ENCODE results near the gene EP400.
"Not testable (repeated sequence)": the region's sequence is repeated elsewhere in the genome, so short reads cannot be mapped to it uniquely, and the experiment has no call there.

Gene EP400

GRCh38 chr12:131928711-131929580 is 20.8 kb upstream of the EP400 start, which contains the start of gene PUS1:
TSS of gene PUS1 (plus strand) at chr12:131929276. CDS start at chr12:131929723, 447 bp downstream.
- DNase-seq: peak; percentile 89

DNA sequence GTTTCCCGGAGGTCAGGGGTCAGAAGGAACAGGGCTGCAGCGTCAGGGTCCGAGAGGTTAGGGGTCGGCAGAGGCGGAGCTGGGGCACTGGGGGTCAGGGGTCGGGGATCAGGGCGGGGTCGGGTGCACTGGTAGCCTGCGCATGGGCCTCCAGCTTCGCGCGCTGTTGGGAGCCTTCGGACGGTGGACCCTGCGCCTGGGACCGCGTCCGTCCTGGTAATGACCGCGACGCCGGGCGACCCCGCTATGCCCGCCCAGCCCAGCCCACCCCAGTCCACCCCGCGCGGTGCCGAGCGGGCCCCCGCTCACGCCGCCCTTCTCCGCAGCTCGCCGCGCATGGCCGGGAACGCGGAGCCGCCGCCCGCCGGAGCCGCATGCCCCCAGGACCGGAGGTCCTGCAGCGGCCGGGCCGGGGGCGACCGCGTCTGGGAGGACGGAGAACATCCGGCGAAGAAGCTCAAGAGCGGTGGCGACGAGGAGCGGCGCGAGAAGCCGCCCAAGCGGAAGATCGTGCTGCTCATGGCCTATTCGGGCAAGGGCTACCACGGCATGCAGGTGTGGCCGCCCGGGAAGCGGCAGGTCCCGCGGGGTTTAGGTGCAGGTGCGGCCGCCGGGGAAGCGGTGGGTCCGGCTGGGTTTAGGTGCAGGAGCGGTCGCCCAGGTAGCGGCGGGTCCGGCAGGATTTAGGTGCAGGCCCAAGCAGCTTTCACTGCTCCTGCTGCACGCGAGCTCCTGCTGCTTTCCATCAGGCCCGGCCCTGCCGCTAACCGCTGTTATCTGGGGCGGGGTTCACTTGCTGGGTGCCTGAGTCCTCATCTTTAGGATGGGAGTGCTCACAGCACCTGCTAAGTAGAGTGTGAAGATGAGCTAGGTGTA is 19.9 kb upstream of the EP400 start:
- no peak for DNase-seq

DNA sequence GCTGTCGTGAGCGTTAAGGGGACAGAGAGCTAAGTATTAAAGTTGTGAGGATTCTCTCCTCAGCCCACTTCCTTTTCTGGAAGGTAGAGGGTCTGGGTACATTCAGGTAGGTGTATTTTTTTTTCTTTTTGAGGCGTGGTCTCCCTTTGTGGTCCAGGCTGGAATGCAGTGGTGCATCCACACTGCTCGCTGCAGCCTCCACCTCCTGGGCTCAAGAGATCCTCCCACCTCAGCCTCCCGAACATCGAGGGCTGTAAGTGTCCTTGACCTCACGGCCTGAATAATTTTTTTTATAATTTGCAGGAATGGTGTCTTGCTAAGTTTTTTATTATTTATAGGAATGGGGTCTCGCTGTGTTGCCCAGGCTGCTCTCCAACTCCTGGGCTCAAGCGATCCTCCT is 19.2 kb upstream of the EP400 start:
- DNase-seq: no peak

- DNase-seq: no peak
Measured at GRCh38 chr12:131933387-131933786, 16.4 kb upstream of the EP400 start.

- DNase-seq: no peak
Measured at GRCh38 chr12:131934535-131934934, 15.2 kb upstream of the EP400 start.

GRCh38 chr12:131938082-131938481 is 11.7 kb upstream of the EP400 start:
- DNase-seq: no peak

DNA sequence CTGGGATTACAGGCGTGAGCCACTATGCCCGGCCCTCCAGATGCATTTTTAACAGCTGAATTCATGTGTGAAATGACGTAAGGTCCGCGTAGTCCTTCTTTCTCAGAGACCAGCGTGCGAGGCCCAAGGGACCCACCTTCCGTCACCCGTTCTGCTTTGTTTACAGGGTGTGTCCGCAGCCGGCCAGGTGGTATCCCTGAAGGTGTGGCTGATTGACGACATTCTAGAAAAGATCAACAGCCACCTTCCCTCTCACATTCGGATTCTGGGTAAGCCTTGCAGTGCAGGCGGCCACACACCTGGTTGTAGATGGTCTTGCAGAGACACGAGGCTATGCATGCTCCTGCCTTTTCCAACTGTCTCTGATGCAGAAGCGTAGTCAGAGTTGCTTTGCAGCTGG is 10.7 kb upstream of the EP400 start:
- no peak for DNase-seq

- no peak for DNase-seq
Measured at GRCh38 chr12:131940141-131940547, 9.6 kb upstream of the EP400 start.

DNA sequence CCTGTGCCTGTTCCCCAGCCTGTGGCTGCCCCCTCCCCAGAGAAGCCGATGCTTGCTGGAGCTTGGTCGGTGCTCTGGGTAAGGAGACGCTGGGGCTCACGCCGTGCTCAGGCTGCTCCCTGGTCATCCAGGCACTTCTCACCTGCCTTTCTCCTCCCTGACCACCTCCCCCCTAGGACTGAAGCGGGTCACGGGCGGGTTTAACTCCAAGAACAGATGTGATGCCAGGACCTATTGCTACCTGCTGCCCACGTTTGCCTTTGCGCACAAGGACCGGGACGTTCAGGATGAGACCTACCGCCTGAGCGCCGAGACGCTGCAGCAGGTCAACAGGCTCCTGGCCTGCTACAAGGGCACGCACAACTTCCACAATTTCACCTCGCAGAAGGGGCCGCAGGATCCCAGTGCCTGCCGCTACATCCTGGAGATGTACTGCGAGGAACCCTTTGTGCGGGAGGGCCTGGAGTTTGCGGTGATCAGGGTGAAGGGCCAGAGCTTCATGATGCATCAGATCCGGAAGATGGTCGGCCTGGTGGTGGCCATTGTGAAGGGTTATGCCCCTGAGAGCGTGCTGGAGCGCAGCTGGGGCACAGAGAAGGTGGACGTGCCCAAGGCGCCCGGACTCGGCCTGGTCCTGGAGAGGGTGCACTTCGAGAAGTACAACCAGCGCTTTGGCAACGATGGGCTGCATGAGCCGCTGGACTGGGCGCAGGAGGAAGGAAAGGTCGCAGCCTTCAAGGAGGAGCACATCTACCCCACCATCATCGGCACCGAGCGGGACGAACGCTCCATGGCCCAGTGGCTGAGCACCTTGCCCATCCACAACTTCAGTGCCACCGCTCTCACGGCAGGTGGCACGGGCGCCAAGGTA is 8.4 kb upstream of the EP400 start:
- DNase-seq: no peak

- no peak for DNase-seq
Measured at GRCh38 chr12:131941987-131942341, 7.8 kb upstream of the EP400 start.

GRCh38 chr12:131942671-131943070 is 7.1 kb upstream of the EP400 start:
- DNase-seq: no peak

GRCh38 chr12:131943389-131943788 is 6.4 kb upstream of the EP400 start:
- DNase-seq: no peak

GRCh38 chr12:131943876-131944275 is 5.9 kb upstream of the EP400 start:
- DNase-seq: no peak

- no peak for DNase-seq
Measured at GRCh38 chr12:131944601-131945251, 5.0 kb upstream of the EP400 start.

DNA sequence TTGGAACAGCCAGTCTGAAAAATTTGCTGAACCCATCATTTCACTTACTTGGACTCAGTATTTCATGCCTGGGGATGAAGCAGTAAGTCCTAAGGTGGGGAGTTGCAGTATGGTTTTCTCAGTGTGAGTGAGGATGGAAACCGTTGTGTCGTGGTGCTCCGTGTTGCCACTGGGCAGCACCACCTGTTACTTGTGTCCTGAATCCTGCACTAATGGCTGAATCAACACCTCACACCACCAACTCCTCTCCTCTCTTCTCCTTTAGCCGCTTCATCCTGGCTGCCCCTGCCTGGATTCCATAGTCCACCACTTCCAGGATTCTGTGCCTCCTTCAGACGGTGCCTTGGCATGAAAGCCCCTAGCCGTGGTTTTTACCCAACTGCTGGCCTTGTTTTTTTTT is 3.0 kb upstream of the EP400 start:
- no peak for DNase-seq

DNA sequence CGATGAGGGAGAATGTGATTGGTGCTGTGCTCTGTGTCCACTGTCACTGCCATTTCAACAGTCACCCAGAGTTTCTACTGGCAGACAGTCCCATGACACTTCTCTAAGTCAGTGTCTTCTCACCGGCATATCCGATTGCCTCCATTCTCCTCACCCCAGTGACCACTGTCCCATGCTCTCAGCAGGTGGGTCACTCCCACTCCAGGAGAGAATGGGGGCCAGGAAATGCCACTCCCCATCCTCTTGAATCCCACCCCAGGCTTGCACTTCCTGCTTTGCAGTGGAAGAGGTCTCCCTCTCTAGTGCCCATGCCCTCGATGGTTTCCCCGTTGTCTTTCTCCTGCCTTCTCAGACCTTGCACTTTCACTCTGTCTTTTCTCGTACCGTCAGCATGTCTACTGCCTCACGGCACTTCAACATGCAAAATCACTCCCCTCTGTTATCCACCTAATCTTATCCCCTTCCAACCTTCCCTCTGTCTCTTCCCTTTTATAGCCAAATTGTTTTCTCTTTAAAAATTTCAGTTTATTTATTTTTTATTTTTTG is 2.2 kb upstream of the EP400 start:
- no peak for DNase-seq

DNA sequence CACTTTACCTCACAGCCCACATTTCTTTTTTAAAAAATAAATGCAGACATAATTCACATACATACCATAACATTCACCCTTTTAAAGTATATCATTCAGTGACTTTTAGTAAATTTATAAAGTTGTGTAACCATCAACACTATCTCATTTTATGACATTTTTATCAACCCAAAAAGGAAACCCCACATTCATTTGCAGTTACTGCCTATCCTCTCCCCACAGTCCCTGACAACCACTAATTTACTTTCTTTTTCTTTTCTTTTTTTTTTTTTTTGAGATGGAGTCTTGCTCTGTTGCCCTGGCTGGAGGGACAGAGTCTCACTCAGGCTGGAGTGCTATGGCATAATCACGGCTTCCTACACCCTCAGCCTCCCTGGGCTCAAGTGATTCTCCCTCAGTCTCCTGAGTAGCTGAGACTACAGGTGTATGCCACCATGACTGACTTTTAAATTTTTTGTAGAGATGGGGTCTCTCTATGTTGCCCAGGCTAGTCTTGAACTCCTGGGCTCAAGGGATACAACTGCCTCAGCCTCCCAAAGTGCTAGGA is 1.5 kb upstream of the EP400 start:
- DNase-seq: no peak

DNA sequence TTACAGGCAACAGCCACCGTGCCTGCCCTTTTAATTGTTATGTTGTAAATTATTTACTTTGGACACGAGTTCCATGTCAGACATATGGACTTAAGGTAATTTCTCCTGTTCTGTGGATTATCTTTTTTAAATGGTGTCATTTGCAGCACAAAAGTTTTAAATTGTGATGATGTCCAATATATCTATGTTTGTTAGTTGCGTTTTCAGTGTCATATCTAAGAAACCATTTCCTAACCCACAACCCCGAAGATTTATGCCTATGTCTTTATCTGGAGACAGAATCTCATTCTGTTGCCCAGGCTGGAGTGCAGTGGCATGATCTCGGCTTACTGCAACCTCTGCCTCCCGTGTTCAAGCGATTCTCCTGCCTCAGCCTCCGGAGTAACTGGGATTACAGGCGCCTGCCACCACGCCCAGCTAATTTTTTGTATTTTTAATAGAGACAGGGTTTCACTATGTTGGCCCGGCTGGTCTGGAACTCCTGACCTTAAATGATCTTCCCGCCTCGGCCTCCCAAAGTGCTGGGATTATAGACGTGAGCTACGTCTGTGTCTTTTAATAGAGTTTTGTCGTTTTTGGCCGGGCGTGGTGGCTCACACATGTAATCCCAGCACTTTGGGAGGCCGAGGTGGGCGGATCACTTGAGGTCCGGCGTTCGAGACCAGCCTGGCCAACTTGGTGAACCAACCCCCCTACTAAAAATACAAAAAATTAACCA is 870 bp upstream of the EP400 start:
- DNase-seq: not testable (repeated sequence)

DNA sequence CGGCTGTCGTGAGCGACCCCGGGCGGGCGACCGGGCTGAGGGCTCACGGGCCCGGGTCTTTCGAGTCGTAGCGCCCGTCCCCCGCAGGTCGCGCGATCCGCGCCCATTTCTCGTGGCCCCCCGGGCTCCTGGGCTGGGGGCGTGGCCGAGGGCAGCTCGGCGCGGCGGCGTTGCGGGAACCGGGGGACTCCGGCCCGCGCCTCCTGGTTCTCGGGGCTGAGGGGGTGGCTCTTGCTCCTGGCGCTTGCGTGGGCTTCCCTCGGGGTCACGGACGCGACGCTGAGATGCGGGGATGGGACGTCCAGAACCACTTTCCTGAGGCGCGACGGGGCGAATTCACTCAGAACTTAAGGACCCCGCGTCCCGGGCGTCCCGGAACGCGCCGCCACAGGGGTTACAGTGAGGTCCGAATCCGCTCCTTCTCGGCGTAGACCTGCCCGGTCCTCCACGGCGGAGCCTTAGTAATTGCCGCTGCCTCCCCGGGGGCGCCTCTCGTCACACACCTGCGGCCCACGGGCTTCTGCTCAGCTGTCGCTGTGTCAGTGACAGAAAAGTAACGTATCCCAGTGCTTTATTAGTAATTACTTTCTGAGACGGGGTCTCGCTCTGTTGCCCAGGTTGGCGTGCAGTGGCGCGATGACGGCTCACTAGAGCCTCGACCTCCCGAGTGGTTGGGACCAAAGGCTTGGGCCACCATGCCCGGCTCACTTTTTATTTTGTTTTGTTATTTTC is 606 bp downstream of the EP400 start:
- no peak for DNase-seq

GRCh38 chr12:131953810-131954209 is 4.1 kb downstream of the EP400 start:
- DNase-seq: not testable (repeated sequence)

All from NCI-H526 treated with DMSO at 0.1 percent for 48 hours (cell line).